Endothelial cell of umbilical vein (primary cell): ENCODE data around the gene SLC25A33. TPM values are rescaled to one million over a fixed set of nuclear protein-coding genes. Genes with fewer than 3 reads are reported as not detected.

Source experiments
- BruUV-seq: library from RNA; stranded (reverse); fragments of 400-500 nt; replicated peaks from 2 replicates; lab custom pipeline; 2021; lab: Mats Ljungman, UMichigan
- CTCF ChIA-PET: fragments of 300-600, 350-600 bp; sonication (Branson Sonifier 250); formaldehyde crosslinking; loops from one replicate; lab custom pipeline; 2021; ENCODE audit warnings: antibody characterized with exemption, inconsistent platforms; lab: Charles Lee
- POLR2A ChIA-PET: fragments of 300-600, 350-600 bp; sonication (Branson Sonifier 250); formaldehyde crosslinking; loops from one replicate; lab custom pipeline; 2021; ENCODE audit warnings: antibody characterized with exemption, inconsistent platforms; lab: Charles Lee
- DNase-seq: peaks from one replicate; pipeline ENCODE4 v3.0.0-alpha.2; 2011; ENCODE audit warnings: low read depth, low spot score
- FAIRE-seq: peaks from 2 replicates; lab custom pipeline; 2011; peaks lifted over from hg19 to GRCh38; lab: Jason Lieb, UNC
- H2AFZ ChIP-seq: 2 replicates; pipeline ENCODE4 v1.6.0; 2012; ENCODE audit warnings: low read depth, low read length, control low read depth, inconsistent platforms
- H3K27ac ChIP-seq: 2 replicates; pipeline ENCODE4 v1.5.1; 2011; ENCODE audit warnings: low read depth, mild to moderate bottlenecking, control low read depth, low read length, moderate library complexity; ENCODE audit not compliant: insufficient read depth
- H3K27me3 ChIP-seq, 2 experiments: 2 replicates each; pipeline versions ENCODE4 v1.6.0 to v1.6.1; 2011; ENCODE audit warnings: low read length in 2 of 2, mixed read lengths in 1 of 2; ENCODE audit not compliant: control insufficient read depth in 2 of 2, insufficient read depth in 2 of 2
- H3K36me3 ChIP-seq, 2 experiments: 2 replicates in 1 of 2; 3 replicates in 1 of 2; pipeline ENCODE4 v1.5.1; 2011; ENCODE audit warnings: low read length in 2 of 2, mild to moderate bottlenecking in 1 of 2, moderate library complexity in 1 of 2; ENCODE audit not compliant: control insufficient read depth in 2 of 2, insufficient read depth in 2 of 2; ENCODE audit errors: extremely low read depth in 1 of 2
- H3K4me1 ChIP-seq: 3 replicates; pipeline ENCODE4 v1.5.1; 2011; ENCODE audit warnings: mild to moderate bottlenecking, low read length; ENCODE audit not compliant: control insufficient read depth, insufficient read depth; ENCODE audit errors: extremely low read depth
- H3K4me2 ChIP-seq: 2 replicates; pipeline ENCODE4 v1.6.1; 2011; ENCODE audit warnings: low read length, control low read depth, mixed read lengths; ENCODE audit not compliant: insufficient read depth
- H3K4me3 ChIP-seq, 3 experiments: fragments of 200-600 bp in 1 of 3; sonication (generic), shearing (Covaris generic) in 1 of 3; replicated peaks in 1 of 3; 2 replicates each; pipeline ENCODE4 v1.5.1; 2011 to 2016; ENCODE audit warnings: control low read depth in 3 of 3, low read length in 3 of 3, mild to moderate bottlenecking in 2 of 3, inconsistent platforms in 1 of 3, low read depth in 1 of 3, moderate library complexity in 1 of 3; ENCODE audit not compliant: insufficient read depth in 1 of 3
- H3K79me2 ChIP-seq: 2 replicates; pipeline ENCODE4 v1.6.0; 2012; ENCODE audit warnings: low read length, inconsistent platforms; ENCODE audit not compliant: control insufficient read depth, insufficient read depth
- H3K9ac ChIP-seq: replicated peaks from 2 replicates; pipeline ENCODE3; 2011; ENCODE audit warnings: low read length, control low read depth; ENCODE audit not compliant: insufficient read depth; ENCODE audit errors: extremely low read depth
- H3K9me1 ChIP-seq: replicated peaks from 3 replicates; pipeline ENCODE4 v1.6.0; 2011; ENCODE audit warnings: mild to moderate bottlenecking, low read length; ENCODE audit not compliant: control insufficient read depth, insufficient read depth; ENCODE audit errors: extremely low read depth
- H3K9me3 ChIP-seq: replicated peaks from 2 replicates; pipeline ENCODE4 v1.5.1; 2012; ENCODE audit warnings: low read length, inconsistent platforms; ENCODE audit not compliant: control insufficient read depth, insufficient read depth
- H4K20me1 ChIP-seq: replicated peaks from 2 replicates; pipeline ENCODE3; 2011; ENCODE audit warnings: mild to moderate bottlenecking, low read length; ENCODE audit not compliant: control insufficient read depth, insufficient read depth; ENCODE audit errors: extremely low read depth
- EZH2 ChIP-seq: IDR thresholded peaks from 2 replicates; pipeline ENCODE4 v1.6.1; 2012; ENCODE audit warnings: borderline replicate concordance, low read depth, mild to moderate bottlenecking, moderate library complexity, low read length, inconsistent platforms; ENCODE audit not compliant: severe bottlenecking
- FOS ChIP-seq: IDR thresholded peaks from 2 replicates; pipeline ENCODE4 v1.6.1; 2011; ENCODE audit warnings: mild to moderate bottlenecking, low read length, moderate library complexity, borderline replicate concordance; ENCODE audit not compliant: insufficient read depth
- MYC ChIP-seq: IDR thresholded peaks from one replicate; pipeline ENCODE4 v1.6.1; 2011; ENCODE audit warnings: mild to moderate bottlenecking, low read depth, low read length
- POLR2A ChIP-seq: IDR thresholded peaks from 2 replicates; pipeline ENCODE4 v1.6.1; 2012; ENCODE audit warnings: low read depth, mild to moderate bottlenecking, control low read depth, low read length
- POLR2AphosphoS5 ChIP-seq: IDR thresholded peaks from 2 replicates; pipeline ENCODE4 v1.6.1; 2012; ENCODE audit warnings: low read depth, mild to moderate bottlenecking, control low read depth, low read length, moderate library complexity; ENCODE audit not compliant: insufficient read depth
- dilution Hi-C: fragments of 300-500 bp; cut with MboI; formaldehyde crosslinking; loops from one replicate; pipeline ENCODE4 v1.15.0; 2019; ENCODE audit warnings: low sequenced_read_pairs; ENCODE audit not compliant: extremely low pct_ligation_motif_present
- intact Hi-C: fragments of 100-400 bp; cut with micrococcal nuclease; formaldehyde crosslinking; loops from one replicate; pipeline ENCODE4 v1.10.0; 2022
- polyA plus RNA-seq, 4 experiments: library from polyadenylated mRNA; depleted of rRNA in 3 of 4; stranded (reverse) in 3 of 4; unstranded in 1 of 4; fragments of >200 nt; gene quantifications; 2 replicates each; pipeline versions ENCODE4 v1.2.1 to v1.2.3, GENCODE V29; 2011 to 2012; ENCODE audit warnings: missing spikeins in 1 of 4
- total RNA-seq: library from RNA; stranded (reverse); gene quantifications from 2 replicates; pipeline ENCODE4 v1.2.3, GENCODE V29; 2021
- TF ChIP-seq, protein P1 (sequence below): IDR thresholded peaks from 2 replicates; pipeline ENCODE4 v1.6.1; 2011; ENCODE audit not compliant: insufficient read depth, insufficient read length

Gene SLC25A33
- total and polyA plus RNA-seq, 2 donors (not counting 3 experiments of a cell fraction or from before 2014, with no cell fraction given) = 3.8 to 6.6 TPM

- ChIA-PET CTCF (interaction anchor here (0.9 to 1.3 kb wide), 4 partner anchors 9 to 17 kb away, joined by 3 to 5 read pairs (median 3); partner anchors contain the start of gene TMEM201), POLR2A (no interaction called here)
- Histone ChIP-seq H3K36me3 (peaks cover 0 to 33% of the 10 kb centered on the region in 2 experiments), H3K4me2 (no peak overlapping the region), H3K4me1 (peaks cover 5% of the 10 kb centered on the region), H4K20me1 (no peaks in the 10 kb centered on the region), H2AFZ (no peak overlapping the region), H3K9me1 (no peaks in the 10 kb centered on the region), H3K27me3 (no peaks in the 10 kb centered on the region), H3K27ac (no peak overlapping the region), H3K9ac (no peak overlapping the region), H3K4me3 (no peak overlapping the region), H3K79me2 (peaks cover 26% of the 10 kb centered on the region), H3K9me3 (no peaks in the 10 kb centered on the region)
- intact Hi-C loops (no loop called here), dilution Hi-C loops (no loop called here)
- BruUV-seq = no TSS peak
- DNase-seq (no peak), FAIRE-seq (no peak)
- TF ChIP-seq POLR2A (no peak), FOS (no peak), POLR2AphosphoS5 (no peak)
- TF ChIP-seq, protein P1, sequence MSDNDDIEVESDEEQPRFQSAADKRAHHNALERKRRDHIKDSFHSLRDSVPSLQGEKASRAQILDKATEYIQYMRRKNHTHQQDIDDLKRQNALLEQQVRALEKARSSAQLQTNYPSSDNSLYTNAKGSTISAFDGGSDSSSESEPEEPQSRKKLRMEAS = no peak
Observed at GRCh38 chr1:9598316-9598700, 59.0 kb downstream of the SLC25A33 start.

- no peak for FAIRE-seq
- Histone ChIP-seq H3K9me3 (no peaks in the 10 kb centered on the region), H4K20me1 (no peaks in the 10 kb centered on the region), H3K27ac (no peak overlapping the region), H3K4me3 (no peak overlapping the region), H3K79me2 (peaks cover 12% of the 10 kb centered on the region), H3K4me2 (no peak overlapping the region), H3K27me3 (no peaks in the 10 kb centered on the region), H3K36me3 (peaks cover 0 to 33% of the 10 kb centered on the region in 2 experiments), H3K9ac (no peak overlapping the region), H2AFZ (no peak overlapping the region), H3K4me1 (no peaks in the 10 kb centered on the region), H3K9me1 (no peaks in the 10 kb centered on the region)
- no TSS peak for BruUV-seq
- dilution Hi-C loops (no loop called here), intact Hi-C loops (no loop called here)
- POLR2A ChIA-PET = no interaction called here
- no peak for TF ChIP-seq MYC
- TF ChIP-seq FOS = no peak
- no peak for TF ChIP-seq EZH2
- TF ChIP-seq POLR2A = no peak
- CTCF ChIA-PET = no interaction called here
- DNase-seq = no peak
Observed at GRCh38 chr1:9599741-9600140, 60.5 kb downstream of the SLC25A33 start.
